Body of pancreas (tissue), 4 donors: ENCODE measurements around the gene ASB7.

ENCODE experiments used
- CTCF ChIP-seq, 7 experiments: fragments of 450-650 bp in 4 of 7; fragments of 200-600 bp in 3 of 7; sonication (generic) in 3 of 7; IDR thresholded peaks; one replicate each; pipeline ENCODE4 v1.5.1; 2016 to 2019; ENCODE audit warnings: antibody characterized with exemption in 7 of 7
- POLR2A ChIP-seq, 3 donors: fragments of 450-650 bp; IDR thresholded peaks; one replicate each; pipeline ENCODE4 v1.6.1; 2016; ENCODE audit warnings: antibody characterized with exemption in 3 of 3, mild to moderate bottlenecking in 2 of 3

DNA sequence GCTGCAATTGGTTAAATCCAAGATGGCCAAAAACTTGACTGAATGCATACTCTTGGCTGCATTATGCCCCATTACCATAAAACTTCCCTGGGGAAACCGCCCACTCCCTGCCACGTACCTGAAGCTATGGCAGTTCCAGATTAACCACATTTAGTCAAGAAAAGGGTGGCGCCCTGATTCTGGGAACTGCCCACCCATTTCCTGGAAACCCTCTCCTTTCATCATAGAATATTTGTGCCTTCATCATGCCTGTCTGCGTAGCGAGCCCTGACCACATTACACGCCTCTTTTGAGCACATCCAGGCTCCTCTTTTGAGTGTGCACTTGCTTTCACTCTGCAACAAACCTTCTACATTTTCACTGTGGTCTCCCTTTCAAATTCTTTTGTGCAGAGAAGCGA lies 5.6 kb upstream of the ASB7 start:
- TF ChIP-seq POLR2A (IDR thresholded peaks at IDR 0.05): no peak
- TF ChIP-seq CTCF (IDR thresholded peaks at IDR 0.05): no peak
